HG02759 (cell line): ENCODE results near the gene AGAP6.
A peak's percentile ranks its signal among the peaks of the same experiment; 100 is the strongest.
"Not testable (repeated sequence)": the region's sequence is repeated elsewhere in the genome, so short reads cannot be mapped to it uniquely, and the experiment has no call there.

Experiments used
- ATAC-seq: cut with Tn5 transposase; IDR thresholded peaks from one replicate; pipeline ENCODE4 v1.9.1; 2021; ENCODE audit warnings: mild to moderate bottlenecking, moderate library complexity; ENCODE audit not compliant: unreplicated experiment

Gene AGAP6

GRCh38 chr10:50024716-50025383 lies 36.6 kb downstream of the AGAP6 start:
- not testable (repeated sequence) for ATAC-seq

GRCh38 chr10:50025627-50026026 lies 37.4 kb downstream of the AGAP6 start:
- no peak for ATAC-seq

- ATAC-seq, result no peak
Observed at GRCh38 chr10:50027195-50027594, 39.0 kb downstream of the AGAP6 start.

- ATAC-seq, result no peak
Observed at GRCh38 chr10:50033481-50033880, 45.3 kb downstream of the AGAP6 start.

- ATAC-seq, result not testable (repeated sequence)
Observed at GRCh38 chr10:50035337-50035736, 47.1 kb downstream of the AGAP6 start.

GRCh38 chr10:50044941-50045664 lies 56.9 kb downstream of the AGAP6 start:
- ATAC-seq, result no peak

GRCh38 chr10:50046457-50046856 lies 58.3 kb downstream of the AGAP6 start:
- ATAC-seq, result not testable (repeated sequence)

GRCh38 chr10:50047594-50047993 lies 59.4 kb downstream of the AGAP6 start:
- ATAC-seq, result not testable (repeated sequence)

GRCh38 chr10:50051995-50052660 lies 63.9 kb downstream of the AGAP6 start:
- peak; percentile 86 for ATAC-seq

- ATAC-seq, result not testable (repeated sequence)
Observed at GRCh38 chr10:50052778-50053376, 64.7 kb downstream of the AGAP6 start.

GRCh38 chr10:50055494-50056292 lies 67.5 kb downstream of the AGAP6 start:
- not testable (repeated sequence) for ATAC-seq

- ATAC-seq, result not testable (repeated sequence)
Observed at GRCh38 chr10:50056654-50057053, 68.4 kb downstream of the AGAP6 start.

GRCh38 chr10:50058727-50059126 lies 70.5 kb downstream of the AGAP6 start:
- ATAC-seq, result not testable (repeated sequence)

GRCh38 chr10:50059946-50060345 lies 71.7 kb downstream of the AGAP6 start:
- ATAC-seq, result not testable (repeated sequence)
